Panc1 (cell line): ENCODE measurements around the gene DLGAP1. TPM values are rescaled to one million over a fixed set of nuclear protein-coding genes. Genes with fewer than 3 reads are reported as not detected.

Experiments
- ATAC-seq: fragments of 200-7000 bp; cut with Tn5 transposase; 2 replicates; pipeline ENCODE4 v1.9.1; 2020; ENCODE audit warnings: mild to moderate bottlenecking, moderate library complexity
- BruUV-seq: library from RNA; stranded (reverse); fragments of 400-500 nt; replicated peaks from 2 replicates; lab custom pipeline; 2021; lab: Mats Ljungman, UMichigan
- CTCF ChIA-PET: fragments of 300-600 bp; sonication (Branson Sonifier 250); formaldehyde crosslinking; loops from one replicate; lab custom pipeline; 2022; ENCODE audit warnings: antibody characterized with exemption; lab: Charles Lee
- POLR2A ChIA-PET: fragments of 300-600 bp; sonication (Branson Sonifier 250); formaldehyde crosslinking; loops from one replicate; lab custom pipeline; 2022; ENCODE audit warnings: antibody characterized with exemption; lab: Charles Lee
- DNase-seq: peaks from one replicate; pipeline ENCODE4 v3.0.0-alpha.2; 2010; ENCODE audit warnings: low read depth, low spot score
- H3K27ac ChIP-seq: 2 replicates; pipeline ENCODE4 v1.5.1; 2011; ENCODE audit warnings: mild to moderate bottlenecking, low read length, inconsistent platforms
- H3K27me3 ChIP-seq: fragments of 200-500 bp; sonication (Bioruptor generic); 2 replicates; pipeline ENCODE4 v1.6.0; 2014; ENCODE audit warnings: low read length, inconsistent platforms; ENCODE audit not compliant: control insufficient read depth, insufficient read depth
- H3K36me3 ChIP-seq: fragments of 200-500 bp; sonication (Bioruptor generic); 2 replicates; pipeline ENCODE4 v1.5.1; 2014; ENCODE audit warnings: inconsistent platforms, mild to moderate bottlenecking, low read length, moderate library complexity; ENCODE audit not compliant: control insufficient read depth, insufficient read depth
- H3K4me1 ChIP-seq: 2 replicates; pipeline ENCODE4 v1.5.1; 2011; ENCODE audit warnings: inconsistent platforms, mild to moderate bottlenecking, low read length, moderate library complexity; ENCODE audit not compliant: control insufficient read depth, insufficient read depth
- H3K4me3 ChIP-seq, 2 experiments: 2 replicates each; pipeline ENCODE4 v1.5.1; 2011 to 2012; ENCODE audit warnings: low read depth in 2 of 2, low read length in 2 of 2, mild to moderate bottlenecking in 2 of 2, inconsistent platforms in 1 of 2, moderate library complexity in 1 of 2
- H3K9me3 ChIP-seq: fragments of 200-500 bp; sonication (Bioruptor generic); 2 replicates; pipeline ENCODE4 v1.5.1; 2014; ENCODE audit warnings: low read depth, mild to moderate bottlenecking, inconsistent platforms, low read length, moderate library complexity; ENCODE audit not compliant: control insufficient read depth, insufficient read depth
- POLR2AphosphoS5 ChIP-seq: IDR thresholded peaks from 2 replicates; pipeline ENCODE4 v1.6.1; 2012; ENCODE audit warnings: mild to moderate bottlenecking, low read depth, low read length, moderate library complexity
- SIN3A ChIP-seq: IDR thresholded peaks from 2 replicates; pipeline ENCODE4 v1.6.1; 2012; ENCODE audit warnings: low read depth, mild to moderate bottlenecking, low read length, moderate library complexity, borderline replicate concordance; ENCODE audit not compliant: insufficient read depth
- TCF7L2 ChIP-seq: IDR thresholded peaks from 2 replicates; pipeline ENCODE4 v1.6.1; 2011; ENCODE audit warnings: mild to moderate bottlenecking, low read depth, low read length, inconsistent platforms
- in situ Hi-C: cut with HindIII; loops from 2 replicates; pipeline ENCODE4 v1.10.0; 2016; ENCODE audit warnings: low sequenced_read_pairs, low pct_unique_long_range_greater_than_20kb
- intact Hi-C: fragments of 100-400 bp; cut with micrococcal nuclease; formaldehyde crosslinking; loops from one replicate; pipeline ENCODE4 v1.10.0; 2022; ENCODE audit not compliant: unreplicated experiment
- total RNA-seq: library from RNA; stranded (reverse); gene quantifications from one replicate; pipeline ENCODE4 v1.2.1, GENCODE V29; 2021; ENCODE audit not compliant: unreplicated experiment
- TF ChIP-seq, protein P1 (sequence below), 2 experiments: IDR thresholded peaks; 2 replicates each; pipeline ENCODE4 v1.6.1; 2011 to 2012; ENCODE audit warnings: low read depth in 2 of 2, control low read depth in 1 of 2, low read length in 1 of 2, mild to moderate bottlenecking in 1 of 2, moderate library complexity in 1 of 2; ENCODE audit not compliant: insufficient read depth in 1 of 2
- TF ChIP-seq, protein P2 (sequence below): fragments of 450-650 bp; IDR thresholded peaks from 2 replicates; pipeline ENCODE4 v1.5.1; 2017; ENCODE audit warnings: mild to moderate bottlenecking

The DLGAP1 gene
- total RNA-seq, 1 experiment from 2014 or later = 1.8 TPM

DNA sequence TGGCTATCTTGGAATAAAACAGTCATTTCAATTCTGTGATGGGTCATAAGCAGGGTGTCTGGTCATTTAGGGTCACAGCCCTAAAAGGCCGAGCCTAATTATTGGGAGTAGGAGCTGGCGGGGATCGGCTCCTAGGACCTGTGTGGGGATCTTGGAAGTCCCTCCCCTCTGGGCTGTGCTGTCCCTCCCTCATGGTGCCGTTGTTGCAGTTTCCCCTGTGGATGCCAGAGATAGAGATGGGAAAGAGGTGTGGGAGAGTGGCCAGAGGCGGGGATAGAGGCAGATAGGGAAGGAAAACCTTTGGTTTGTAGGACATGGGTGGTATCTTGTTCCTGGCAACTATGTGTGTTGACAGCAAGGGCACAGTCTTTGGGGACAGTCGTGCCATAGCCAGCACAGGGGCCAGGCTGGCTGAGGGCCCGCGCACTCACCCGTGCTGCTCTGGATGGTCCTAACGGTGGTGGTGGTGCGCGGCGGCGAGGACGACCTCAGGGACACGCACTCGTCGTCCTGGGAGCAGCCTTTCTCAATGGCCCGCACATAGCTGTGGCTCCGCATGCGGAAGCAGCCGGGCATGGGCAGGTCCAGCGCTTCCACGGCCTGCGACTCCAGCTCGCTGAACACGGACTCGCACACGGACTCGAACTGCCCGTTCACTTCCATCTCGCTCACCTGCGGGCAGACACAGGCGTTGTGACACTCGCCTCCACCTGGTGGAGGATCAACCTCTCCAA, 726.2 kb downstream of the DLGAP1 start:
- ChIA-PET POLR2A (no interaction called here), CTCF (no interaction called here)
- DNase-seq (no peak), ATAC-seq (no peak)
- Histone ChIP-seq H3K9me3 (no peaks in the 10 kb centered on the region), H3K27me3 (no peaks in the 10 kb centered on the region), H3K4me1 (no peaks in the 10 kb centered on the region), H3K4me3 (no peak overlapping the region), H3K36me3 (no peaks in the 10 kb centered on the region), H3K27ac (no peak overlapping the region)
- BruUV-seq = no TSS peak
- in situ Hi-C loops = no loop called here
- TF ChIP-seq TCF7L2 (no peak), POLR2AphosphoS5 (no peak)
- TF ChIP-seq, protein P1, sequence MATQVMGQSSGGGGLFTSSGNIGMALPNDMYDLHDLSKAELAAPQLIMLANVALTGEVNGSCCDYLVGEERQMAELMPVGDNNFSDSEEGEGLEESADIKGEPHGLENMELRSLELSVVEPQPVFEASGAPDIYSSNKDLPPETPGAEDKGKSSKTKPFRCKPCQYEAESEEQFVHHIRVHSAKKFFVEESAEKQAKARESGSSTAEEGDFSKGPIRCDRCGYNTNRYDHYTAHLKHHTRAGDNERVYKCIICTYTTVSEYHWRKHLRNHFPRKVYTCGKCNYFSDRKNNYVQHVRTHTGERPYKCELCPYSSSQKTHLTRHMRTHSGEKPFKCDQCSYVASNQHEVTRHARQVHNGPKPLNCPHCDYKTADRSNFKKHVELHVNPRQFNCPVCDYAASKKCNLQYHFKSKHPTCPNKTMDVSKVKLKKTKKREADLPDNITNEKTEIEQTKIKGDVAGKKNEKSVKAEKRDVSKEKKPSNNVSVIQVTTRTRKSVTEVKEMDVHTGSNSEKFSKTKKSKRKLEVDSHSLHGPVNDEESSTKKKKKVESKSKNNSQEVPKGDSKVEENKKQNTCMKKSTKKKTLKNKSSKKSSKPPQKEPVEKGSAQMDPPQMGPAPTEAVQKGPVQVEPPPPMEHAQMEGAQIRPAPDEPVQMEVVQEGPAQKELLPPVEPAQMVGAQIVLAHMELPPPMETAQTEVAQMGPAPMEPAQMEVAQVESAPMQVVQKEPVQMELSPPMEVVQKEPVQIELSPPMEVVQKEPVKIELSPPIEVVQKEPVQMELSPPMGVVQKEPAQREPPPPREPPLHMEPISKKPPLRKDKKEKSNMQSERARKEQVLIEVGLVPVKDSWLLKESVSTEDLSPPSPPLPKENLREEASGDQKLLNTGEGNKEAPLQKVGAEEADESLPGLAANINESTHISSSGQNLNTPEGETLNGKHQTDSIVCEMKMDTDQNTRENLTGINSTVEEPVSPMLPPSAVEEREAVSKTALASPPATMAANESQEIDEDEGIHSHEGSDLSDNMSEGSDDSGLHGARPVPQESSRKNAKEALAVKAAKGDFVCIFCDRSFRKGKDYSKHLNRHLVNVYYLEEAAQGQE (IDR thresholded peaks at IDR 0.05; ENCODE audit: insufficient read depth in 1 of 2, low read depth in 2 of 2, low read length in 1 of 2) = no peak
- TF ChIP-seq, protein P2, sequence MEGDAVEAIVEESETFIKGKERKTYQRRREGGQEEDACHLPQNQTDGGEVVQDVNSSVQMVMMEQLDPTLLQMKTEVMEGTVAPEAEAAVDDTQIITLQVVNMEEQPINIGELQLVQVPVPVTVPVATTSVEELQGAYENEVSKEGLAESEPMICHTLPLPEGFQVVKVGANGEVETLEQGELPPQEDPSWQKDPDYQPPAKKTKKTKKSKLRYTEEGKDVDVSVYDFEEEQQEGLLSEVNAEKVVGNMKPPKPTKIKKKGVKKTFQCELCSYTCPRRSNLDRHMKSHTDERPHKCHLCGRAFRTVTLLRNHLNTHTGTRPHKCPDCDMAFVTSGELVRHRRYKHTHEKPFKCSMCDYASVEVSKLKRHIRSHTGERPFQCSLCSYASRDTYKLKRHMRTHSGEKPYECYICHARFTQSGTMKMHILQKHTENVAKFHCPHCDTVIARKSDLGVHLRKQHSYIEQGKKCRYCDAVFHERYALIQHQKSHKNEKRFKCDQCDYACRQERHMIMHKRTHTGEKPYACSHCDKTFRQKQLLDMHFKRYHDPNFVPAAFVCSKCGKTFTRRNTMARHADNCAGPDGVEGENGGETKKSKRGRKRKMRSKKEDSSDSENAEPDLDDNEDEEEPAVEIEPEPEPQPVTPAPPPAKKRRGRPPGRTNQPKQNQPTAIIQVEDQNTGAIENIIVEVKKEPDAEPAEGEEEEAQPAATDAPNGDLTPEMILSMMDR = no peak
- intact Hi-C loops = no loop called here

DNA sequence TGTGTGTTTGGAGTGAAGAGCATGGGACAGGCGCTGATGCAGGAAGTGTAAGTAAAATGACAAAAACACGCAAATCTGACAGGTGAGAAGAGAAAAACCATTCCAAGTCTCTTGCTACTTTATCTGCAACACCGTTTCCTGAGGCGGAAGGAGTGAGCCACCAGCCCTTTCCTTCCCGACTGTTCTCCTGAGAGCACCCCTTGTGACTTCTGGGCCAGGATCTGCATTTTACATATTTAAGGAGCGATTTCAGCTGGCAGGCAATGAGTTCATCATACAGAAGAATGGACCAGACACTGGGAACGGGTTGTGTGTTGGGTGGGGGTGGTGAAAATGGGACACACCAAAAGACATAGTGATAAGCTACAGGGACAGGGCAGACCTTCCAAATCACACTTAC, 727.8 kb downstream of the DLGAP1 start:
- no peaks in the 10 kb centered on the region for H3K27me3 ChIP-seq
- CTCF ChIA-PET = no interaction called here
- no peak for ATAC-seq

More for the DNA sequence above, 727.8 kb downstream of the DLGAP1 start:
- TF ChIP-seq TCF7L2 (no peak), POLR2AphosphoS5 (no peak), SIN3A (no peak)
- TF ChIP-seq, protein P1 (IDR thresholded peaks at IDR 0.05; ENCODE audit: insufficient read depth in 1 of 2, low read depth in 2 of 2, low read length in 1 of 2) = no peak
- TF ChIP-seq, protein P2 = no peak
- no peak for DNase-seq
- H3K4me1 ChIP-seq = peaks cover 13% of the 10 kb centered on the region
- H3K36me3 ChIP-seq = no peaks in the 10 kb centered on the region
- in situ Hi-C loops (no loop called here), intact Hi-C loops (no loop called here)
- no peaks in the 10 kb centered on the region for H3K9me3 ChIP-seq
- BruUV-seq = no TSS peak
- POLR2A ChIA-PET = no interaction called here
- no peak overlapping the region for H3K4me3 ChIP-seq
- no peak overlapping the region for H3K27ac ChIP-seq
